CD4-positive, alpha-beta T cell treated with Interleukin-15 for 1 hour (primary cell): ENCODE results near the gene GGTLC3.
"Not testable (repeated sequence)": the region's sequence is repeated elsewhere in the genome, so short reads cannot be mapped to it uniquely, and the experiment has no call there.

Experiments
- DNase-seq: peaks from one replicate; pipeline ENCODE4 v3.0.0-alpha.2; 2020

Gene GGTLC3

DNA sequence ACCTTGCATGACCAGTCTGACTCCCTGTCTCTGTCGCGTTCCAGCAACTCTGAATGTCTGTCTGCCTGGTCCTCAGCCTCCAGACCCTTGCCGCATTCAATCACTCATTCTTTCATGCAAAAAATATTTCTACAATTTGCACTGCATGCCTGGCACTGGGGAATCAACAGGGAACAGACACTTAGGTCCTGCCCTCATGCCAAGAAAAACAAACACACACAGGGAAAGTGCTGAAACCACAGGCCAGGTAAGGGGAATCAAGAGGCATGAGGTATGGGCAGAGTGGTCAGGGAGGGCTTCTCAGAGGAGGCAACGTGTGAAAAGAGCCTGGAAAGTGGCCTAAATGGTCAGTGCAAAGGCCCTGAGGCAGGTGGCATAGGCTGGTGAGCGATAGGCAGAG is at the start of gene GGTLC3:
Gene GGTLC3 (minus strand): TSS at position 101 of the 400 bp plus-strand sequence. CDS start 264 bp downstream, outside the sequence.
- not testable (repeated sequence) for DNase-seq

DNA sequence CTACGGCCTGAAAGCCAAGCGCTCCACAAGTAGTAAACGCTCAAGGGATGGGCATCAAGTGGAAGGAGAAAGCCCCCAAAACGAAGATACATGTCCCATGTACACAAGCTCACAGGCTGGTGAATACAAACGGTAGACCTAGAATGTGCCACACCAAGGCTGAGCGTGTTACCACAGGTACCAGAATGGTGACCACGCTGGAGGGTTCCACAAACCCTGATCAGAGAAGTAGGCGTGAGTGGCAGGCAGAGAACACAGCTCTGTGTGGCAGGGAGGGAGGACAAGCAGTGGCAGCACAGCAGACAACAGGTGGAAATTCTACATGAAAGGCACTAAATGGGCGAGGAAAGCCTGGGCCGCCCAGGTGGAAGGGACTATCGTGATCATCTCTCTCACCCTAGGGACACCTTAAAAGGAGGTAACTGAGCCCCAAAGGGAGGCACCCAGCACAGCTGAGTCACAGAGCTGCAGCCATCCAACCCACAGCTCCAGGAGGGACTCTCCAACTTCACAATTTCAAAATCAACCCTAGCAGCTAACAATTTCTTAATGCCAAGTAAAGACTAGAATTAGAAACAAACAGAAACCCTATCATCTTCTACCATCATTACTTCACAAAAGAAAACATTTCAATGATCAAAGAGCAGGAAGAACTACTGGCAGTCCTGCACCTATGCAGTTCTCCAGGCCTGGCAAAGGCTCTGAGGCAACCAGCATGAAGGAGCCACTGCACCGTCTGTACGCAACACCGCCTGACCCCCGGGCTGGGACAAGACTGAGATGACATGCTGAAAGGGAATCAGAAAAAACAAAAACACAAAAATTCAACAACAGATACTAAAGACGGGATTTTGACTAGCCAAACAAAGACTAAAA is 42.4 kb upstream of the GGTLC3 start:
- DNase-seq, result not testable (repeated sequence)

DNA sequence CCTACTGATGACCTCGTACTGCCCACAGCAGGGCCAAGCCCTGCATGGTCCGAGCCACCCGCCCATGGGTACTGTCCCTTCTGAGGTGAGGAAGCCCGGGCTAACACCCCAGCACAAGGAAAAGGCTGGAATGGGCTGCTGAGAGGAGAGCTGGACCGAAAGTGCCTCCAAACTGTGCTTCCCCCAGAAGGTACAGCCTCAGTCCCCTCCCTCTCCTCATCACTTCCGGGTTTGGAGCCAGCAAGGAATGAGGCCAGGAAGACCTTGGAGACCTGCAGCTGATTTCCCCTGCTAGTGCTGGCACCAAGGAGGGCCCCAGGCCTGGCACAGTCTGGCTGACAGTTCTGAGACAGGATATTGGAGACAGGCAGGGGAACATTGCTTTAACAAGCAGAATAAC is 41.0 kb upstream of the GGTLC3 start:
- DNase-seq, result not testable (repeated sequence)

DNA sequence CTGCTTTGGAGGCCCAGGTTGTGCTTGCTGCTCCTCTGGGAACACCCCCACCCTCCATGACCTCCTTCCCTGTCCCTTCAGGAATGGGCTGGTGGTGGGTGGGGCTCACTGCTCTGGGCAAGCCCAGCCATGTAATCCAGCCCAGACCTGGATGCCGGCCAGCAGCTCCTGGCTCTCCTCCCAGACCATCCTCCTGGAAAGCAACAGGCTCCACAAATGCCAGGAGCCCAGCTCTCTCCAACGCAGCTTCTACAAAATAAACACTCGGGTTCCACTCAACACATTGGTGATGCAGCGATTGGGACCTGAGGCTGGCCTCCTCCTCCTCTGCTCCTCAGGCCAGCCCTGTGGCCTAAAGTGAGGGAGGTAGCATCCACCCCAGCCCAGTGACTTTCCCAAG is 40.6 kb upstream of the GGTLC3 start:
- not testable (repeated sequence) for DNase-seq

DNA sequence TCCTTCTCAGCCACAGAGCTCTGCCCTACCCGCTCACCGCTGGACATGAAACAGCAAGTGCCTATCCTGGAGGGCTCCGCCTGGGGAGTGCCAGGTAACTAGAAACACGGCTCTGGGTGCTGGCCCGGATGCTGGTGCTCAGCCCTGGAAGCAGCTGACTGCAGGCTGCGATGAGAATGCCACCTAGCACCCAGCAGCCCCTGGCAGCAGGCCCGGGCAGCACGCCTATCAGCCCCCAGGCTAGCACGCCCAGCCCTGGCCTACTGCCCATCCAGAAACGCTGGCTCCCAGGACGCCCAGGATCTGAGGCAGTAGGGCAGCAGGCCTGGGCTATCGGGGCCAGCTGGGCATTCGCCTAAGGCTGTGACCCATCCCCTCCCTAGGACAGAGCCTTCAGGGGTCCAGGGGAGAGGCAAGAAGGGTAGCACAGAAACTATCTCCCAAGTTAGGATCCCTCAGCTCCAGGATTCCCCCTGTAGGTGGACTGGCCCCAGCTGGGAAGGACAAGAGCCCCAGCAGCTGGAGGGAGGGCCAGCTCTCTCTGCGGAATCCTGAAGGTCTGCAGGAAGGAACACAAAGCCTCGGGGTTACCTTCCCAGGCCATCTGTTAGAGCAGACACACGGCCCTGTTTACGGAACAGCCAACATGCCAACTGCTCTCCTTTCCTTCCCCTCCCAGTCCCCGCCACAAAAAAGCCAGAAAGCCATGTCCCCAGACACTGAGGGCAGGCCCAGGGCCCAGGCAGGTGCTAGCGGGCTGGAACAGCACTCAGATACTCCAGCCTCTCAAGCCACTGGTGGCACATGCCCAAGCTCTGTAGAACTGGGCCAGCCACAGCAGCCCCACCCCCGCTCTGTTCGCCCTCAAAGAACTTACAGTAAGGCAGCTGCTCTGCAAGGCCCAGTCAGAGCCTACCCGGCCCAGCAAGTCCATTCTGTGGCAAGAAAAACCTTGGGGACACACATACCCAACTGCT is 36.6 kb upstream of the GGTLC3 start:
- not testable (repeated sequence) for DNase-seq

DNA sequence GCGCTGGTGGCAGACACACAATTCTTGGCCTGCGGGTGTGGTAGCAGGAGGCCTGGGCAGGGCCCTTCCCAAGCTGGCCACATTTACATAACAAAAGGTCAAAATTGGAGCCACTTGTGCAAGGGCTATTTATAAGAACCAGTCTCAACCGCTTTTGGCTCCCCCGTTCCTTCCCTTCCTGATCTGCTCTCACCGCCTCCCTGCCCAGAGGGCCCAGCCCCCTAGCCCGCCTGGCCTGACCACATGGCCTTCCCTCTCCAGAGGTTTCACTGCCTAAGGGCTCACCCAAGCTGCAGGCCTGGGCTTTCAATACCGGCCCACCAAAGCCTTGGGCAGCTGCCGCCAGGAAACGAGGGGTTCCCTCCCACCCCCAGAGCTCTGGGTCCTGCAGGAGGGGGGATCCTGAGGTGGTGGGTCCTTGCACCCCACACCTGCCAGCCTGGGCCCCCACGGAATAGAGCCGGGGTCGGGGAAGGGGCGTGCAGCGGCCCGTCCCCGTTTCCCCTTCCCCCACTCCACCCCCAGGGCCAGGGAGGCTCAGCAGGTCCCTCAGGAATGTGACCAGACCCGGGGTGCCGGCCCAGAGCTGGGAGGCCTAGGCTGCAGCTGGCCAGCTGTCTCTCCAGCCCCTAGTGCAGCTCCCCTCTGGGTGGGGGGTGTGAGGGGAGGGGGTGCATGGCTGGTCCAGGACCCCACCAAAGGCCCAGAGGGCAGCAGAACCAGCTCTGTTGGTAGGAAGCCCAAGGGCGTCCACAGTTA is 35.1 kb upstream of the GGTLC3 start:
- DNase-seq, result not testable (repeated sequence)

DNA sequence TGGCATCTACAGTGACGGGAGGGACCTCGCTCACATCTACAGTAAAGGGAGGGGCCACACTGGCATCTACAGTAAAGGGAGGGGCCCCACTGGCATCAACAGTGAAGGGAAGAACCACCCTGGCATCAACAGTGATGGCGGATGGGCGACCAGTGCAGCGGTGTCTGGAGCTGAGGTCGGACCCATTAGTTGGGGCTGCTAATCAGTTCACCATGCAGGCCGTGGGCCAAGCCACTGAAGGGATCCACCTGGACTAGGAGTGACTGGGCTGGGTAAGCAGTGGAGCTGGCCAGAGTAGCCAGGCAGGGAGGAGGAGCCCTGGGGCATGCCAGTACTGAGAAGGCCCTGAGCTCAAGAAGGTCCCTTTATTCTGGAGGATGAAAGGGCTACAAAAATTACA is 33.1 kb upstream of the GGTLC3 start:
- DNase-seq, result not testable (repeated sequence)

DNA sequence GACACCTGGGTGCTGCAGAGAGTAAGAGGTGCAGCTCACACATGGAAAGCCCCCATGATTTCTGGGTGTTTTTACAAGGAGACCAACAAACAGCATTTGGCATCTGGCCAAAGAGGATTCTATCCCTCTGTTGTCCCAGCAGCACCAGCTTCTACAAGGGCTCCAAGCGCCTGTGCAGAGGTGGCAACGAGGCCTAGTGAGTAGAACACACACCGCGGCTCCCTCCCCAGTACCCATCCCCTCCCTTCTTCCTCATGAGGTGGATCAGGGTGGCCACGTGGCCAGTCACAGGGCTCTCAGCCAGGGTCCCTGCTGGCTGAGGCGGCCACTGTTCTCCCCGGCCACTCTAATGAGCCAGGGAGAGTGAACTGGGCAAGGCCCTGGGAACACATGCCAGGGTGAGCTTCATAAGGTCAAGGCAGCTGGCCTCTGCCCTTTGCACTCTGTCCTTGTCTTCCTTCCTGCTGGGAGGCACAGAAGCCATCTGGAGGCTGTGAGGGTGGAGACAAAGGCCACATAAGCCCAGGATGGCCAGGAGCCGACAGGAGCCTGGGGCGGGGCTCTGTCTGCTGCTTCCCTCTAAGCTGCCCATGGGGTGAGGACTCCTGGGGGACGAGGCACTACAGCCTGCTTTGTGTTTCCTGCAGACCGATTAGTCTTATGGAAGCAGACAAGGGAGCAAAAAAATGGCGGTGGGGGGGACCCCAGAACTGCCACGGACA is 31.7 kb upstream of the GGTLC3 start:
- DNase-seq, result not testable (repeated sequence)

DNA sequence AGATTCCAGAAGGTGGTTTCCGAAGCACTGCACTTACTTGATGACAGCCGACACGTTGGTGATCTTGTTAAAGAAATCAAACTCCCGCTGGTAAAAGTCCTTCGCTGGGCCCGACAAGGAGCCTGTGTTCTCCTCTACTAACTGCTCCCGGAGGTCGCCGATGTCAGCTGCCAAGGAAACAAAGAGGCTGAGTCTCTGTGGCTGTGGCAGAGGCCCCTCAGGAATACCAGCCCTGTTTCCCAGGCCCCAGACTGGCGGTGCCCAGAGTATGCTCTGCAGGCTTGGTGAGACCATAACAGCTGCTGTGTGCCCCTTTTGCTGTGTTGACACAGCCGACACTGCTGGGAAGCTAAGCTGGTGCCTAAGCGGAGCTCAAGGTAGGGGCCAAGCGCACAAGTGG is 26.7 kb upstream of the GGTLC3 start:
- DNase-seq, result not testable (repeated sequence)

DNA sequence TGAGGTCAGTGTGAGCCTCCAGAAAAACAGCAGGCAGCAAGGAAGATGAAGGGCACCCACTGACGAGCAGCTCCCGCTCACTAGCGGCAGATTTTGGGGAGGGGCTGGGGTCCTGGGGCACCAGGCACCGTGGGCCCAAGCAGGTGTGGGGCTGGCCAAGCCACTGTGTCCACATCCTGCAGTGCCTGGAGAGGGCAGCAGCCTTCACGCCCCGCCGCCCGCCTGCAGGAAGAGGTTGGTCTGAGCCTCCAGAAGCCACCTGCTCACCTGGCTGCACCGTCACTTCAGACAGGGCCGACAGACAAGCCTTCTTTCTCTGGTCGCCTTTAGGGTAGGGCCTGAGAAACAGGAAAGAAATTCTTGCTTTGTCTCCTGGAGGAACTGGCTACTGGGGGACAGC is 25.4 kb upstream of the GGTLC3 start:
- DNase-seq, result not testable (repeated sequence)

DNA sequence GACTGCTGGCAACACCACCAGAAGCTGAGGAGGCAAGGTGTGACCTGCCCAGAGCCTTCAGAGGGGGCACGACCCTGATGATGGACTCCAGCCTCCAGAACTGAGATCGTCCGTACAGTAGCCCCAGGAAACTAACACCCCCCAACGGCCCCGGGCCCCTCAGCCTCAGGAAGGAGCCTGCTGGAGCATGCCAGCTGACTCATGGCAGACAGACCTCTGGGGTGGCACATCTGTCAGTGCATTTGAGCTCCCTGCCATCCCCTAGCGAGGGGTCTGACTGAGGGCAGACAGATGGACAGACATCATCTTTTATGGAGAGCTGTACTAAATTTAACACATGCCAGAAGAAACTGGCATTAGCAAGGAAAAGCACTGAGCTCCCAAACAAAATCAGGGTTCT is 22.0 kb upstream of the GGTLC3 start:
- DNase-seq, result not testable (repeated sequence)

DNA sequence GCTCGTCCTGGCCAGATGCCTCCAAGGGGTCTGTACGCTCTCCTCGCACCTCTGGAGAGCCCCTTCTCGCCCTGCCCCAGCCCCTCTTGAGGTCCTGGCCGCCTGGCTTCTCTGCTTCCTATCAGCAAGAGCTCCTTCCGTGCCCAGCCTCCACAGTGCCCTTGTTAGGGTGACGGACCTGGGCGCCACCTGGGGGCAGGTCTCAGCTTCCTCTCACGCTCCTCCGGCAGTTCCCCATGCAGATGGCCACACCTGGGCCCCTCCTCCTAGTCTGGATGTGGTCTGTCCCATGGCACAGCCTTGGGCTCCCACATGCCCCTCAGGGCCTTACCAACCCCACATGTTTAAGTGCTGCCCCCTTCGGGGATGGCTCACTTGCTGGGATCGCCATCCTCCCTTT is 16.4 kb upstream of the GGTLC3 start:
- not testable (repeated sequence) for DNase-seq

DNA sequence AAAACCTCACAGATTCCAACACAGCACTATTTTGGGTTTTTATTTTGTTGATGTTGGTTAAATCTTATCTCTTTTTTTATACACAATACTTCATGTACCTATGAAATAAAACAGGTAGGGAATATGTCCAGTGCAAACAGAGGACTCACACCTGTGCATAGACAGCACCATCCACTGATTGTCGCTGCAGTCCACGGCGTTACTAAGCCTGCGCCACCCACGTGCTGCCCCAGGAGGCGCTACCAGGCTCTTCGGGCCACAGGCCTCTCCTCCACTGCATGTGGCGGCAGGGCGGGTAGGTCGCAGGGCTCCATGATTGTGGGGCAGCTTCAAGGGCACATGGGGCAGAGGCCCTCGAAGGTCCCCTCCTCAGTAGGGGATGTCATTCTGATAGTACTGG is 15.7 kb upstream of the GGTLC3 start:
- DNase-seq, result not testable (repeated sequence)

DNA sequence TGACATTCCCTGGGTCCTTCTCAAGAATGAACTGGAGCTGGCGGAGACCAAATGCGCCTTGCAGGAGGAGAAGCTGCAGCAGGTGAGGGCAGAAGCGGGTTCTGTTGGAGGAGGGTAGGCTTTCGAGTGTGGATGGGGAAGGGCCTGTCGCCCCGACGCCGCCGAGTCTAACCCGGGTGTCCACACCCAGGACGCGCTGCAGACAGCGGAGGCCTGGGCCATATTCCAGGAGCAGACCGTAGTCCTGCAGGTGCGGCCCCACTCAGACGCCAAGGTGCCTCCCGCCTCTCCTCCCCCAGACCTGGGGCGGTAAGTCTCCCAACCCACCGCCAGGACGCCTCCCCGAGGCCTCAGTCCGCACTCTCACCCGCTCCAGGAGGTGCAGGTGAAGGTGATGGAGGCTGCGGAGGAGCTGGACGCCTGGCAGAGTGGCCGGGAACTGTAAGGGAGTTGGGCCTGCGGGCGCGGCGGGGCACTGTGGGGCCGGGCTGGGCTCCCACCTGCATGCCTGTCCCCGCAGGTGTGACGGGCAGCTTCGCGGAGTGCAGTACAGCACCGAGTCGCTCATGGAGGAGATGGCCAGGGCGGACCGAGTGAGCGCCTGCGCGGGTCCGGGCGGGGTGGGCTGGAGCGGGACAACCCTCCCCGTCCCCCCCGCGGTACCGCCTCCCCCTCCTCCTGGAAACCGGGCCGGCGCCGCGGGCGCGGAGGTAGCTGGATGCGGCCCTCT is 11.6 kb upstream of the GGTLC3 start:
- DNase-seq, result not testable (repeated sequence)

DNA sequence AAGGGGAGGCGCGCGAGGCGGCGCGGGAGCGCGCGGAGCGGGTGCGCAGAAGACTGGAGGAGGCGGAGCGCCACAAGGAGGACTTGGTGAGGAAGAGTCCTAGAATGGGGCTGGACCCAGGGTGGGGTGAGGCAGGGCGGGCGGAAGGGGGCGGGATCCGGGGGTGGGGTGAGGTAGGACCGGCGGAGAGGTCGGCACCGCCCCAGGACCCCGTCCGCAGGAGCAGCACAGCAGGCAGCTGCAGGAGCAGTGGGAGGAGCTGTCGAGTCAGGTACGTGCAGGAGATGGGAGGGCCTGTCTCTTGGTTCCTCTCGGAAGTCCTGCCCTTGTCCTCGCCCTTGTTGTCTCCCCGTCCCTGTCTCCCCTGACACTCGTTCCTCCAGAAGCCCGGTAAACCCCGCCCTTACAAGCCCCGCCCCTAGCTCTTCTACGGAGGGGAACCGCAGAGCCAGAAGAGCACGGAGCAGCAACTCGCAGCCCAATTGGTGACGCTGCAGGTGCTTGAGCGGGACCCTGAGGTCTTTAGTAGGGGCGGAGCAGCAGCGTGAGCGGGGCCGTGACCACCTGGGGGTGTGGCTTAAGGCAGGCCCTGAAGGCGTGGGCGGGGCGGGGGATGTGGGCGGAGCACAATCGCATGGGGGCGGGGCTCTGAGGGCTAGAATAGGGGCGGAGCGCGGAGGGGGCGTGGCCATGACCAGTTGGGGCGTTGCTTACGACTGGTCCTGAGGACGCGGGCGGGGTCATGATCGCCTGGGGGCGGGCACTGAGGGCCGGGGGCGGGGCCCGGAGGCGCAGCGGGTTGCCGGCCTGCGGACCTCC is 10.8 kb upstream of the GGTLC3 start:
- DNase-seq, result peak; percentile 75

DNA sequence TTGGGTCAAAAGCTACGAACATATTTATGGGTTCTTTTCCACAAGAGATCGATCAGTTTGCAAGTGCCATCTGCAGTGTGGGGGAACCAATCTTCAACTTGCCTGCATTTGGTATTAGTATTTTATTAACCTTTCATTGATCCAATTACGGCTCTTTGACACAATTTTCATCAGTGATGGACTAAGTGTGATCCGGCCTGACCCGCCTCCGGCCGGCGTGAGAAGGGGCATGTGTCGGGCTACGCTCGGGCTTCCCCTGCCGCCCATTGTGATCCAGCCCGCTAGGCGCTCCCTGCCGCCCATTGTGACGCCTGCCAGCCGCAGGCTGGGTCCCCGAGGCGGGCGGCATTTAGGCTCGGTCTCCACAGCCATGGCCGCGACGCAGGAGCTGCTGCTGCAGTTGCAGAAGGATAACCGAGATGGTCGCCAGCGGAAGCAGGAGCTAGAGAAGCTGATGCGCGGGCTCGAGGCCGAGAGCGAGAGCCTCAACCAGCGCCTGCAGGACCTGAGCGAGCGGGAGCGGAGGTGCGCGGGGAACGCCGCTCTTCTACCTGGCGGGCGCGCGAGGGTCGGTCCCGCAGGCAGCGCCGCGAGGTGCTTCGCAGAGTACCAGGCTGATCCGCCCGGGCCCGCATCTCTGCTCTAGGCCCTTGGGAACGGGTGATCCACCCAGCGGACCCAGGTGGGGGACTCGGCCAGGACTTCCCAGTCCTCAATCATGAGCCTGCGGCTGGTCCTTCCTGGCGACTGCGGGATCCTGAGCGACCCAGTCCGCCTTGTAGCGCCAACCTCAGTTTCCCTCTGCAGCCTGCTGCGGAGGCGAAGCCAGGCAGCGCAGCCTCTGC is 10.0 kb upstream of the GGTLC3 start, which contains the start of gene TMEM191B:
Gene TMEM191B (plus strand): TSS at position 51 of the 845 bp plus-strand sequence. CDS start 179 bp downstream, at position 230.
- not testable (repeated sequence) for DNase-seq

DNA sequence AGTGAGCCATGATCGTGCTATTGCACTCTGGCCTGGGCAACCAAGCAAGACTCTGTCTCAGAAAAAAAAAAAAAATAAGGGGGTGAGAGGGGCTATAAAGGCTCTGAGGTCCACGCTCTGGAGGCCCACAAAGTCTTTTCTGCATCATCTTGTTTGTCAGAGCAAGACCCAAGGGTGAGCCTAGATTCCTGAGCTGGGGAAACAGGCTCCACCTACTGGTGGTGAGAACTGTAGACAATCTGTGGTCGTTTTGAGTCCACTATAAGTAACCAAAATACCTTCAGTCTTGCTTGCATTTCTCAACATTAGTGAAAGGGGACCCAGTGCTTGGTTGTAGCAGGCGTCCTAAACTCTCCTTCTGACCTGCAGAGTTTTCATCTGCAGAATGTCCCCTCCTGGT is 5.4 kb upstream of the GGTLC3 start:
- not testable (repeated sequence) for DNase-seq

DNA sequence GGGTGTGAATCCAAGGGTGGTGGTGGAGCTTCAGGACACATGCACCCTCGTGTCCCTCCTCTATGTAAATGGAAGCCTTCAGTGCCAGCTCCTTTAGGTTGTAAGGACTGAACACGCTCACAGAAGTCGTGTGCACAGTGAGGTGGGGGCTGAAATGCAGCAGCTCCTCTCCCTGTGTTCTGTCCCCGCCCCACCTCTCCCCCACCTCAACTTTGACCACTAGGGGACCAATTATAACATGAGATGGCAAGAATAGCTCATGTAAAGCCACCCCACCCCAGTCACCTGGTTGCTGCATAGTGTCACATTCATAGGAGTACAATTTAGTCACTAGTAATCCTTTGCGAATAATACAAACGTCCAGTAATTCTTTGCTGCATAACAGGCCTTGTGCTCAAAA is 4.8 kb upstream of the GGTLC3 start:
- DNase-seq, result not testable (repeated sequence)

DNA sequence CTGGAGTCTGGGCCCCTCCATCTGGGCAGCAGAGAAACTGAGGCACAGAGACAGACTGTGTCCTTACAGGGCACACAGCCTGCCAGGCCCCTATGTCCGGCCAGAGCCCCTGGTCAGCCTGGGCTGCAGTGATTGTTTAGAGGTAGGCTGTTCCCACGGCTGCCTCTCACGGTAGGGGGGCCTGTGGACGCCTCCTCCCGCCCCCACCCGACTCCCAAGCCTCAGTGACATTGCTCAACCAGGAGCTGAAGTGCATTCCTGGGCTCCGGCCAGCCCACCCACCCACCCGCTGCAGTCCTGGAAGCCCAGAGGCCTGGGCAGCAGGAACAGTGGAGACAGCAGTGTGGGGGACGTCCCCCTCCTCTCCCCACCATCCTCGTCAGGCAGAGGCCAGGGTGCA is 4.5 kb downstream of the GGTLC3 start:
- not testable (repeated sequence) for DNase-seq
